HCT116 (cell line): Measurements from ENCODE around the gene ADARB1. TPM values are rescaled to one million over a fixed set of nuclear protein-coding genes. Genes with fewer than 3 reads are reported as not detected.

Source experiments
- ATAC-seq: fragments of 200-7000 bp; cut with Tn5 transposase; 2 replicates; pipeline ENCODE4 v1.9.1; 2020; ENCODE audit warnings: mild to moderate bottlenecking, moderate library complexity
- BruUV-seq: library from RNA; stranded (reverse); fragments of 400-500 nt; replicated peaks from 2 replicates; lab custom pipeline; 2021; lab: Mats Ljungman, UMichigan
- CTCF ChIA-PET: fragments of 300-600 bp; sonication (Branson Sonifier 250); formaldehyde crosslinking; loops from one replicate; lab custom pipeline; 2021; ENCODE audit warnings: antibody characterized with exemption; lab: Charles Lee
- POLR2A ChIA-PET: fragments of 300-600, 350-600 bp; sonication (Branson Sonifier 250); formaldehyde crosslinking; loops from one replicate; lab custom pipeline; 2021; ENCODE audit warnings: antibody characterized with exemption; lab: Charles Lee
- RAD21 ChIA-PET, 2 experiments: fragments of 300-600 bp; sonication (Branson Sonifier 250); formaldehyde crosslinking; loops; one replicate each; lab custom pipeline; 2023; ENCODE audit warnings: low total read pairs in 2 of 2; ENCODE audit not compliant: uncharacterized antibody in 2 of 2, unreplicated experiment in 2 of 2, low non-redundant PET in 1 of 2; lab: Charles Lee
- DNase-seq: peaks from one replicate; pipeline ENCODE4 v3.0.0-alpha.2; 2010; ENCODE audit warnings: low read depth, low spot score
- H2AFZ ChIP-seq: fragments of 200-600 bp; shearing (Covaris generic), sonication (generic); 2 replicates; pipeline ENCODE4 v1.6.1; 2017; ENCODE audit warnings: low read depth, mixed run types, mixed read lengths, antibody characterized with exemption, low read length; ENCODE audit not compliant: poor library complexity, severe bottlenecking
- H3K27ac ChIP-seq: 2 replicates; pipeline ENCODE4 v1.5.1; 2012; ENCODE audit warnings: low read depth, low read length
- H3K27me3 ChIP-seq: fragments of 200-600 bp; sonication (generic); 2 replicates; pipeline ENCODE4 v1.6.1; 2016; ENCODE audit warnings: mixed run types, low read length, mixed read lengths; ENCODE audit not compliant: insufficient read depth
- H3K36me3 ChIP-seq, 2 experiments: fragments of 200-500 bp in 1 of 2; fragments of 200-600 bp in 1 of 2; sonication (Bioruptor generic) in 1 of 2; sonication (generic) in 1 of 2; 2 replicates each; pipeline versions ENCODE4 v1.5.1 to v1.6.1; 2014 to 2016; ENCODE audit warnings: low read length in 2 of 2, inconsistent platforms in 1 of 2, mixed read lengths in 1 of 2, mixed run types in 1 of 2; ENCODE audit not compliant: insufficient read depth in 2 of 2, control insufficient read depth in 1 of 2
- H3K4me1 ChIP-seq, 2 experiments: fragments of 200-600 bp in 1 of 2; sonication (generic) in 1 of 2; 2 replicates each; pipeline versions ENCODE4 v1.5.1 to v1.6.1; 2012 to 2017; ENCODE audit warnings: low read length in 2 of 2, inconsistent platforms in 1 of 2, mild to moderate bottlenecking in 1 of 2, mixed read lengths in 1 of 2, mixed run types in 1 of 2, moderate library complexity in 1 of 2; ENCODE audit not compliant: insufficient read depth in 2 of 2, control insufficient read depth in 1 of 2
- H3K4me2 ChIP-seq: fragments of 200-600 bp; sonication (generic); 2 replicates; pipeline ENCODE4 v1.6.1; 2017; ENCODE audit warnings: mixed run types, low read length, mixed read lengths
- H3K4me3 ChIP-seq, 2 experiments: fragments of 200-600 bp in 1 of 2; sonication (generic) in 1 of 2; replicated peaks in 1 of 2; 2 replicates each; pipeline ENCODE4 v1.5.1; 2011 to 2016; ENCODE audit warnings: low read length in 2 of 2, control low read depth in 1 of 2, low read depth in 1 of 2, mild to moderate bottlenecking in 1 of 2, mixed read lengths in 1 of 2, mixed run types in 1 of 2
- H3K79me2 ChIP-seq: fragments of 200-600 bp; sonication (generic); 2 replicates; pipeline ENCODE4 v1.6.1; 2017; ENCODE audit warnings: mild to moderate bottlenecking, mixed run types, low read length, moderate library complexity, mixed read lengths; ENCODE audit not compliant: insufficient read depth
- H3K9ac ChIP-seq: fragments of 200-600 bp; sonication (generic); 2 replicates; pipeline ENCODE4 v1.6.1; 2016; ENCODE audit warnings: low read length, mixed read lengths
- H3K9me2 ChIP-seq: fragments of 200-600 bp; sonication (generic), shearing (Covaris generic); 2 replicates; pipeline ENCODE4 v1.6.1; 2017; ENCODE audit warnings: mixed run types, mild to moderate bottlenecking, moderate library complexity; ENCODE audit not compliant: insufficient read depth
- H3K9me3 ChIP-seq, 2 experiments: fragments of 200-500 bp in 1 of 2; fragments of 200-600 bp in 1 of 2; sonication (Bioruptor generic) in 1 of 2; sonication (generic) in 1 of 2; 2 replicates each; pipeline ENCODE4 v1.6.1; 2014 to 2017; ENCODE audit warnings: low read length in 2 of 2, mixed read lengths in 2 of 2, inconsistent platforms in 1 of 2, low read depth in 1 of 2, mild to moderate bottlenecking in 1 of 2, mixed run types in 1 of 2, moderate library complexity in 1 of 2; ENCODE audit not compliant: control insufficient read depth in 1 of 2, insufficient read depth in 1 of 2
- H4K20me1 ChIP-seq: fragments of 200-600 bp; sonication (generic), shearing (Covaris generic); 2 replicates; pipeline ENCODE4 v1.6.1; 2017; ENCODE audit warnings: mixed run types, mild to moderate bottlenecking, moderate library complexity; ENCODE audit not compliant: insufficient read depth
- CEBPB ChIP-seq: IDR thresholded peaks from 2 replicates; pipeline ENCODE4 v1.6.1; 2012; ENCODE audit warnings: low read depth
- EZH2 ChIP-seq: fragments of 200-600 bp; sonication (generic); IDR thresholded peaks from 2 replicates; pipeline ENCODE4 v1.6.1; 2017; ENCODE audit warnings: antibody characterized with exemption, mixed run types
- EZH2phosphoT487 ChIP-seq: fragments of 200-600 bp; IDR thresholded peaks from 2 replicates; pipeline ENCODE4 v1.6.1; 2018; ENCODE audit warnings: antibody characterized with exemption, borderline replicate concordance
- FOSL1 ChIP-seq: IDR thresholded peaks from 2 replicates; pipeline ENCODE4 v1.6.1; 2012; ENCODE audit warnings: low read depth
- POLR2AphosphoS5 ChIP-seq: IDR thresholded peaks from 2 replicates; pipeline ENCODE4 v1.6.1; 2011; ENCODE audit warnings: mild to moderate bottlenecking, low read depth, low read length, moderate library complexity
- SIN3A ChIP-seq: IDR thresholded peaks from 2 replicates; pipeline ENCODE4 v1.6.1; 2012; ENCODE audit warnings: low read depth
- ZNF274 ChIP-seq: fragments of 200-500 bp; sonication (Bioruptor generic); IDR thresholded peaks from 2 replicates; pipeline ENCODE4 v1.6.1; 2014; ENCODE audit warnings: mild to moderate bottlenecking, low read depth, low read length, inconsistent platforms
- intact Hi-C: fragments of 100-400 bp; cut with micrococcal nuclease; formaldehyde crosslinking; loops from 2 replicates; pipeline ENCODE4 v1.10.0; 2022
- total RNA-seq: library from RNA; stranded (reverse); gene quantifications from one replicate; pipeline ENCODE4 v1.2.1, GENCODE V29; 2021; ENCODE audit not compliant: unreplicated experiment
- TF ChIP-seq, protein P1 (sequence below), 3 experiments: fragments of 200-600 bp in 1 of 3; sonication (generic) in 1 of 3; IDR thresholded peaks in 2 of 3; conservative IDR thresholded peaks in 1 of 3; 2 replicates each; pipeline ENCODE4 v1.5.1; 2012 to 2017; ENCODE audit warnings: low read depth in 2 of 3, low read length in 2 of 3, antibody characterized with exemption in 1 of 3, borderline replicate concordance in 1 of 3, control low read depth in 1 of 3, mild to moderate bottlenecking in 1 of 3, mixed read lengths in 1 of 3, mixed run types in 1 of 3, moderate library complexity in 1 of 3; ENCODE audit not compliant: insufficient read depth in 1 of 3

Gene ADARB1
- total RNA-seq, 1 experiment from 2014 or later = 13.5 TPM

DNA sequence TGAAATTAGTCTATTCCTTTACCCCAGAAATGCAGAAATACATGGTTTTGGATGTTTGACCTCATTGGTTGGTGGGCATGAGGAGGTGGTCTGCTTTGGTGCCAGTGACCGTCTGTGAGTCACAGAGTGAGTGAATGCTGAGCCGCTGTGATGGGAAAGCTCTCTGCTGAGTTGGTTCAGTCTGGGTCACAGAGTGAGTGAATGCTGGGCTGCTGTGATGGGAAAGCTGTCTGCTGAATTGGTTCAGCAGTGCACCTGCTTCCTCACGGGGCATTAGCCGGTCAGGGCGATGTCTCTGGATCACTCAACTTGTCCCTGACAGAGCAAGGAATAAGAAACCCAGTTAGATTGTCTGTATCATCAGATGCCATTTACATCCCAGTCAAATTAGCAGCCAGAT is 40.8 kb downstream of the ADARB1 start:
- H3K4me2 ChIP-seq = no peak overlapping the region
- ChIA-PET POLR2A (no interaction called here), CTCF (interaction anchor here (1.9 kb wide), 1 partner anchor 13 kb away, joined by 7 read pairs; no protein-coding TSS in a partner anchor), RAD21 (no interaction called here)
- no peak overlapping the region for H3K27ac ChIP-seq
- TF ChIP-seq CEBPB (no peak), EZH2phosphoT487 (no peak)
- no peaks in the 10 kb centered on the region for H3K9me3 ChIP-seq
- H3K79me2 ChIP-seq = no peaks in the 10 kb centered on the region
- no peaks in the 10 kb centered on the region for H3K4me1 ChIP-seq
- no peak overlapping the region for H3K9ac ChIP-seq
- no peaks in the 10 kb centered on the region for H4K20me1 ChIP-seq
- intact Hi-C loops = no loop called here
- no peaks in the 10 kb centered on the region for H3K27me3 ChIP-seq
- H3K4me3 ChIP-seq = no peak overlapping the region
- ATAC-seq (no peak), DNase-seq (no peak)
- no TSS peak for BruUV-seq
- H2AFZ ChIP-seq = no peak overlapping the region
- H3K36me3 ChIP-seq = no peaks in the 10 kb centered on the region
- no peaks in the 10 kb centered on the region for H3K9me2 ChIP-seq

DNA sequence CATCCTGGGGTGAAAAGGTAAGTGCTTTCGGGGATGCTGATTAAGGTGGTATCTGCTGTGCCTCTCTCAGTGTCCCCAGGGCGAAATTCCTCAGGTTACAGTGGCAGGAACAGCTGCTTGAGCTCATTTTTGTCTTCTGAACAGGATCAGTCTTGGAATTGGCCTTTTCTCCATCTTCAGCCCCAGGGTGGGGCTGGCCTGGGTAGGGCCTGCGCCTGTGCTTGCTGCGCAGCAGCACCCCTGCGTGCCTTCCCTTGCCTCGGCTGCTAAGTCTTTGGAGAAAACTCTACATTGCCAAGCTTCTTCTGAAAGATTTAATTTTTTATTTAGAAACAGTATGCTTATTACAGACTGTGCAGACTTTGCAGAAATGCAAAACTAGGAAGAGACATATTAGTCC is 41.7 kb downstream of the ADARB1 start:
- Histone ChIP-seq H3K27ac (no peak overlapping the region), H3K36me3 (no peaks in the 10 kb centered on the region), H3K27me3 (no peaks in the 10 kb centered on the region), H3K9me3 (no peaks in the 10 kb centered on the region), H3K4me1 (no peaks in the 10 kb centered on the region), H3K9ac (no peak overlapping the region), H3K4me3 (no peak overlapping the region), H3K79me2 (no peaks in the 10 kb centered on the region), H2AFZ (no peak overlapping the region), H3K4me2 (no peak overlapping the region), H4K20me1 (no peaks in the 10 kb centered on the region), H3K9me2 (no peaks in the 10 kb centered on the region)
- intact Hi-C loops = no loop called here
- ATAC-seq = no peak
- no peak for DNase-seq
- RAD21 ChIA-PET = no interaction called here
- POLR2A ChIA-PET = no interaction called here
- CTCF ChIA-PET = no interaction called here
- no TSS peak for BruUV-seq
- TF ChIP-seq FOSL1 (no peak), POLR2AphosphoS5 (no peak), EZH2 (no peak), ZNF274 (no peak), EZH2phosphoT487 (no peak), SIN3A (no peak), CEBPB (no peak)
- TF ChIP-seq, protein P1, sequence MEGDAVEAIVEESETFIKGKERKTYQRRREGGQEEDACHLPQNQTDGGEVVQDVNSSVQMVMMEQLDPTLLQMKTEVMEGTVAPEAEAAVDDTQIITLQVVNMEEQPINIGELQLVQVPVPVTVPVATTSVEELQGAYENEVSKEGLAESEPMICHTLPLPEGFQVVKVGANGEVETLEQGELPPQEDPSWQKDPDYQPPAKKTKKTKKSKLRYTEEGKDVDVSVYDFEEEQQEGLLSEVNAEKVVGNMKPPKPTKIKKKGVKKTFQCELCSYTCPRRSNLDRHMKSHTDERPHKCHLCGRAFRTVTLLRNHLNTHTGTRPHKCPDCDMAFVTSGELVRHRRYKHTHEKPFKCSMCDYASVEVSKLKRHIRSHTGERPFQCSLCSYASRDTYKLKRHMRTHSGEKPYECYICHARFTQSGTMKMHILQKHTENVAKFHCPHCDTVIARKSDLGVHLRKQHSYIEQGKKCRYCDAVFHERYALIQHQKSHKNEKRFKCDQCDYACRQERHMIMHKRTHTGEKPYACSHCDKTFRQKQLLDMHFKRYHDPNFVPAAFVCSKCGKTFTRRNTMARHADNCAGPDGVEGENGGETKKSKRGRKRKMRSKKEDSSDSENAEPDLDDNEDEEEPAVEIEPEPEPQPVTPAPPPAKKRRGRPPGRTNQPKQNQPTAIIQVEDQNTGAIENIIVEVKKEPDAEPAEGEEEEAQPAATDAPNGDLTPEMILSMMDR (IDR thresholded peaks at IDR 0.05 in 2 of 3, conservative IDR thresholded peaks at IDR 0.05 in 1 of 3; ENCODE audit: borderline replicate concordance in 1 of 3, insufficient read depth in 1 of 3, low read depth in 2 of 3, low read length in 2 of 3) = no peak
